ENCODE measurements around the gene VSIG10.
"Not testable (repeated sequence)": the region's sequence is repeated elsewhere in the genome, so short reads cannot be mapped to it uniquely, and the experiment has no call there.

Gene VSIG10

DNA sequence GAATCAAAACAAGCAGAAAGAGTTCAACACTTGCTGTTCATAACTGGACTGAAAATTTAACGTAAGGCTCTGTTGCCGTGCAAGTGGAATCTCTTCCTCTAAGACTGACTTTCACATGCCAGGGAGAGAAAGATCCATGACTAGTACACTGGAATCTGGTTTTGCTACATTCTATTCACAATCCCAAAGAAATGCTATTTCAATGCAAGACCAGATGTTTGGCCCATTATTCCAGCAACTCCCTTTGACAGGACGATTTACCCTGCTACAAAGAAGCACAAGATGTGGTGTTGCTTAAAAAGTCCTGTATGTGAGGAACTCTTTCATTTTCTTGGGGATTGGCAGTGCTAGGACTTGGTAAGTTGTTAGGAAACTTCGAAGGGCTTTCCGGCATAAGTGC, 69.9 kb downstream of the VSIG10 start:
- no peak for DNase-seq (ENCODE audit: low read depth, low spot score)

DNA sequence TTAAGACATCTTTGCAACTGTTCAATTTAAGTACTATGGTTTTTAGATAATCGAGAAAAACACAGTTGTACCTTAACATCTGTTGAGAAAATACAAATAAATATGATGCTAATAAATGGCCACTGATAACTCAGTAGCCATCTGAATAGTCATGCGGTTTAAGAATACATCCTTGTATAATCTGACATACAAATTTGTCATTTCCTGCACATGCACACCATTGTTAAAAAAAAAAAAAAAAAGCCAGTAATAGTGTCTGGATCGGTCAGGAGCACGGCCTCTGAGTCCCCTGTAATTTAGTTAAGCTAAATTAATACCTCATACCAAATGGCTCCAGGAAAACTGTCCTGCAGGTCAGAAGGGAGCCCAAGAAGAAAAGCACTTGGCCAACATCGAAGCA, 70.5 kb downstream of the VSIG10 start:
- Histone ChIP-seq H3K27ac (ENCODE audit: low read length) (no peak overlapping the region), H3K4me3 (ENCODE audit: low read length) (no peak overlapping the region), H3K4me1 (ENCODE audit: control insufficient read depth, insufficient read depth, low read length) (no peaks in the 10 kb centered on the region; the same call in 1 of the 2 replicates), H3K36me3 (ENCODE audit: control insufficient read depth, insufficient read depth, low read length) (peaks cover 31% of the 10 kb centered on the region), H3K27me3 (ENCODE audit: control insufficient read depth, insufficient read depth, low read length) (no peaks in the 10 kb centered on the region), H3K9me3 (ENCODE audit: control insufficient read depth, insufficient read depth, low read length) (no peaks in the 10 kb centered on the region)
- no CpG with 5 or more reads among the region's 5 CpGs for WGBS (ENCODE audit: insufficient coverage, insufficient read length)
- DNase-seq (ENCODE audit: low read depth, low spot score) = no peak

More for the DNA sequence above, 69.9 kb downstream of the VSIG10 start:
- no peak overlapping the region for H3K4me3 ChIP-seq (ENCODE audit: low read length)
- peaks cover 31% of the 10 kb centered on the region for H3K36me3 ChIP-seq (ENCODE audit: control insufficient read depth, insufficient read depth, low read length)
- H3K9me3 ChIP-seq (ENCODE audit: control insufficient read depth, insufficient read depth, low read length) = no peaks in the 10 kb centered on the region
- no CpG with 5 or more reads among the region's 5 CpGs for WGBS (ENCODE audit: insufficient coverage, insufficient read length)
- no peak overlapping the region for H3K27ac ChIP-seq (ENCODE audit: low read length)
- H3K27me3 ChIP-seq (ENCODE audit: control insufficient read depth, insufficient read depth, low read length) = no peaks in the 10 kb centered on the region
- no peaks in the 10 kb centered on the region; the same call in 1 of the 2 replicates for H3K4me1 ChIP-seq (ENCODE audit: control insufficient read depth, insufficient read depth, low read length)

DNA sequence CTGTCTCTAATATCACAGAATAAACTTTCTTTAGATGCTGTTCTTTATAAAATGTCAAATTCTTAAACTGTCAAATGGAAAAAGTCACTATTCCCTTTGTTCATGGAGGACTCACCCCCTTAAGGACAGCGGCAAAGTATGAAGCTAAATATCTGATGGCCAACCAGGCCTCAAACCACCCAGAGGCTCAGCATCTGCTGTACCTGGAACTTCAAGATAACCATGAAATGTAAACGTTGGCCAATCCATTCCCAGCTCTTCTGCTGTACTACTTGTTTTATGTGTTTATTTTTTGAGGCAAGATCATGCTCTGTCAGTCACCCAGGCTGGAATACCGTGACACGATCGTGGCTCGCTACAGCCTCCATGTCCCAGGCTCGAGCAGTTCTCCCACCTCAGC, 71.6 kb downstream of the VSIG10 start:
- H3K27me3 ChIP-seq (ENCODE audit: control insufficient read depth, insufficient read depth, low read length) = no peaks in the 10 kb centered on the region
- no peak for DNase-seq (ENCODE audit: low read depth, low spot score)
- H3K9me3 ChIP-seq (ENCODE audit: control insufficient read depth, insufficient read depth, low read length) = no peaks in the 10 kb centered on the region
- no peak overlapping the region for H3K27ac ChIP-seq (ENCODE audit: low read length)
- no CpG with 5 or more reads among the region's 7 CpGs for WGBS (ENCODE audit: insufficient coverage, insufficient read length)
- H3K36me3 ChIP-seq (ENCODE audit: control insufficient read depth, insufficient read depth, low read length) = peaks cover 27% of the 10 kb centered on the region
- no peaks in the 10 kb centered on the region; the same call in 1 of the 2 replicates for H3K4me1 ChIP-seq (ENCODE audit: control insufficient read depth, insufficient read depth, low read length)
- H3K4me3 ChIP-seq (ENCODE audit: low read length) = no peak overlapping the region

DNA sequence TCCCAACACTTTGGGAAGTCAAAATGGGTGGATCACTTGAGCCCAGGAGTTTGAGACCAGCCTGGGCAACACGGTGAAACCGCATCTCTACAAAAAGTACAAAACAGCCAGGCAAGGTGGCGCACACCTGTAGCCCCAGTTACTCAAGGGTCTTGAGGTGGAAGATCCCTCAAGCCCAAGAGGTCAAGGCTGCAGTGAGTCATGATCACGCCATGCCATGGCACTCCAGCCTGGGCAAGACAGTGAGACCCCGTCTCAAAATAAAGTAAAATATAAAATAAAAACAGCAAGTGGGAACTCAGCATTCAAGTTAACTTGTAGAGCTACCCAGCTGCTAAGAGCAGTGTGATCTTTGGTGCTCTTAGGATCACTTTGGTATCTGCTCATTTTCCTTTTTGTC, 74.6 kb downstream of the VSIG10 start:
- peaks cover 29% of the 10 kb centered on the region; the same call in 1 of the 2 replicates for H3K36me3 ChIP-seq (ENCODE audit: control insufficient read depth, insufficient read depth, low read length)
- H3K9me3 ChIP-seq (ENCODE audit: control insufficient read depth, insufficient read depth, low read length) = no peaks in the 10 kb centered on the region
- H3K27ac ChIP-seq (ENCODE audit: low read length) = no peak overlapping the region
- no peak for DNase-seq (ENCODE audit: low read depth, low spot score)
- H3K27me3 ChIP-seq (ENCODE audit: control insufficient read depth, insufficient read depth, low read length) = no peaks in the 10 kb centered on the region
- WGBS (ENCODE audit: insufficient coverage, insufficient read length) = no CpG with 5 or more reads among the region's 5 CpGs
- no peaks in the 10 kb centered on the region for H3K4me1 ChIP-seq (ENCODE audit: control insufficient read depth, insufficient read depth, low read length)
- H3K4me3 ChIP-seq (ENCODE audit: low read length) = no peak overlapping the region

DNA sequence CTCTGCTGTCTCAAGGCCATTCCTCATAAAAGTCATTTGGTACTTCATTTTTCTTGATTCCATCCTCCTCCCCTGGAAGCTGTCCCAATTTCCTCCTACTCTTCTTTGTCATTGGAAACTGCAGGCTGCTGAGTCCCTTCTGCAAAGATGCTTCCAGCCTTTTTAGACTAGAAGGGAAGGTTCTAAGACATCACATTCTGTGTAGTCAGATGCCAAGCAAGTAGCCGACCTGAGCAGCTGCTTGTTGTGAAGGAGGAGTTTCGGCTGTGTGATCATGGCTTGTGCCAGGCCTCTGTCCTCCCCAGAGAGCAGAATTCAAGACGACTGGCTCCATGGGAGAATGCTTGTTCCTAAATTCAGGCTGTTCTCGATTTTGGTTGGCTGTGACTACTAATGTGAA, 78.6 kb downstream of the VSIG10 start:
- no CpG with 5 or more reads among the region's 4 CpGs for WGBS (ENCODE audit: insufficient coverage, insufficient read length)
- no peak for DNase-seq (ENCODE audit: low read depth, low spot score)
- Histone ChIP-seq H3K27ac (ENCODE audit: low read length) (no peak overlapping the region), H3K27me3 (ENCODE audit: control insufficient read depth, insufficient read depth, low read length) (no peaks in the 10 kb centered on the region), H3K4me1 (ENCODE audit: control insufficient read depth, insufficient read depth, low read length) (no peaks in the 10 kb centered on the region), H3K36me3 (ENCODE audit: control insufficient read depth, insufficient read depth, low read length) (peaks cover 20% of the 10 kb centered on the region; the same call in 1 of the 2 replicates), H3K4me3 (ENCODE audit: low read length) (no peak overlapping the region), H3K9me3 (ENCODE audit: control insufficient read depth, insufficient read depth, low read length) (no peaks in the 10 kb centered on the region)

DNA sequence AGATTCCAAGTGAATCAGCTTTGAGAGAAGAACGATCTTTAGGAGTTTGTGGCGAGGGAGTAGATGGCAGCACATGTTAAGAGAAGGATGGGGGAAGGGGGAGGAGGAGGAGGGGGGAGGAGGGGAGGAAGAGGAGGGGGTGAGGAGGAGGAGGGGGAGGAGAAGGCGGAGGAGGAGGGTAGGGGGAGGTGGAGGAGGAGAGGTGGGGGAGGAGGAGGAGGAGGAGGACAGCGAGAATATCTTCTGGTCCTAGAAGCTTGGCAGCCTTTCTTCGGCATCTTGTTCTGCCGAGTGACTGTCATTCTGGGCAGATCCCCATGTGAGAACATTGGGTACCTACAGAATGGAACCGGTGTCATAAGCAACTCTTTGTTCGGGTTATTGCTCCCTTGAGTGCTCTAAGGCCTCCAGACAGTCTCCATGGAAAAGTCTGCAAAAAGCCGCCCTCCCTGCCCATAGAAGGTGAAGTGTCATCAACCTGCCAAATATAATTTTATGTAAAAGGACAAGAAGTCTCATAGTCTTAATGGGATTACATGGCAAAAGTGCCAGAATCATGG, 80.4 kb downstream of the VSIG10 start:
- Histone ChIP-seq H3K27ac (ENCODE audit: low read length) (no peak overlapping the region), H3K9me3 (ENCODE audit: control insufficient read depth, insufficient read depth, low read length) (no peaks in the 10 kb centered on the region), H3K4me1 (ENCODE audit: control insufficient read depth, insufficient read depth, low read length) (no peaks in the 10 kb centered on the region), H3K4me3 (ENCODE audit: low read length) (no peak overlapping the region), H3K27me3 (ENCODE audit: control insufficient read depth, insufficient read depth, low read length) (no peaks in the 10 kb centered on the region), H3K36me3 (ENCODE audit: control insufficient read depth, insufficient read depth, low read length) (peaks cover 27% of the 10 kb centered on the region; the same call in 1 of the 2 replicates)
- WGBS (ENCODE audit: insufficient coverage, insufficient read length) = no CpG with 5 or more reads among the region's 9 CpGs
- DNase-seq (ENCODE audit: low read depth, low spot score) = no peak

DNA sequence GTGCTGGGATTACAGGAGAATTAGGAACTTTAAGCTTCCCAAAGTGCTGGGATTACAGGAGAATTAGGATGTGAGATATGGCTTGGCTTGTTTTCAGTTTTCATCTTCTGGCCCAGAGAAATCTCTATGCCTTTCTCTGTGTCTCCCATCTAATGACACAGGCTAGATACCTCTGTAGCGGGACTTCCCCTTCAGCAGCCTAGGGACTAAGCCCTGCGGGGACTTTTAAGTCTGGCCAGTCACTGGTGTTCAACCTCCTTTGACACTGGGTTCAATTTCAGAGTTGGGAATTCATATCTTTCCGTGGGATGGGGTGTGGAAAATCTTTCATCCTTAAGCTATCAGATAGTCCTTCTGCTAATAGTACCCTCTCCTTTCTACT, 81.1 kb downstream of the VSIG10 start:
- Histone ChIP-seq H3K36me3 (ENCODE audit: control insufficient read depth, insufficient read depth, low read length) (peaks cover 27% of the 10 kb centered on the region; the same call in 1 of the 2 replicates), H3K27ac (ENCODE audit: low read length) (no peak overlapping the region), H3K9me3 (ENCODE audit: control insufficient read depth, insufficient read depth, low read length) (no peaks in the 10 kb centered on the region), H3K27me3 (ENCODE audit: control insufficient read depth, insufficient read depth, low read length) (no peaks in the 10 kb centered on the region), H3K4me3 (ENCODE audit: low read length) (no peak overlapping the region), H3K4me1 (ENCODE audit: control insufficient read depth, insufficient read depth, low read length) (no peaks in the 10 kb centered on the region)
- no peak for DNase-seq (ENCODE audit: low read depth, low spot score)
- no CpG with 5 or more reads among the region's 3 CpGs for WGBS (ENCODE audit: insufficient coverage, insufficient read length)

DNA sequence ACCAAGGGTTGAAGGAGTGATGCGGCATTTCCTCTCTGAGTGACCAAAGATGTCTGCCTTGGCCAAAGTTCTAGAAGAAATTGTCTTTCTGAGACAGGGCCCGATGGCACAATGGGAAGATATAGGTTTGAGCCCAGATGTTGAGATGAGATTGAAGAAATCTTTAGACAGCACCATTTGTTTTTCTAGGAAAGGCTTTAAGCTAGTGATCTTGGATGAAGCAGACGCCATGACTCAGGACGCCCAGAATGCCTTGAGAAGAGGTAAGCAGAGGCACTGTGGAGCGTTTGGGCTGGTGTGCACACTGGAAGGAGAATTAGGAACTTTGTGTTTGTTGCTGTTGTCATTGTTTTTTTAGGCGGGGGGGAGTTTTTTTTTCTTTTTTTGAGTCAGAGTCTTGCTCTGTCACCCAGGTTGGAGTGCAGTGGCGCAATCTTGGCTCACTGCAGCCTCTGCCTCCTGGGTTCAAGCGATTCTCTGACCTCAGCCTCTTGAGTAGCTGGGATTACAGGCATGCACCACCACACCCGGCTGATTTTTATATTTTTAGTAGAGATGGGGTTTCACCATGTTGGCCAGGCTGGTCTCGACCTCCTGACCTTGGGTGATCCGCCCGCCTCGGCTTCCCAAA, 81.6 kb downstream of the VSIG10 start:
- H3K4me3 ChIP-seq (ENCODE audit: low read length); H3K27ac ChIP-seq (ENCODE audit: low read length); DNase-seq (ENCODE audit: low read depth, low spot score); H3K4me1 ChIP-seq (ENCODE audit: control insufficient read depth, insufficient read depth, low read length); H3K9me3 ChIP-seq (ENCODE audit: control insufficient read depth, insufficient read depth, low read length); H3K27me3 ChIP-seq (ENCODE audit: control insufficient read depth, insufficient read depth, low read length): not testable (repeated sequence)
- WGBS (ENCODE audit: insufficient coverage, insufficient read length) = no CpG with 5 or more reads among the region's 13 CpGs
- peaks cover 27% of the 10 kb centered on the region; the same call in 1 of the 2 replicates for H3K36me3 ChIP-seq (ENCODE audit: control insufficient read depth, insufficient read depth, low read length)

DNA sequence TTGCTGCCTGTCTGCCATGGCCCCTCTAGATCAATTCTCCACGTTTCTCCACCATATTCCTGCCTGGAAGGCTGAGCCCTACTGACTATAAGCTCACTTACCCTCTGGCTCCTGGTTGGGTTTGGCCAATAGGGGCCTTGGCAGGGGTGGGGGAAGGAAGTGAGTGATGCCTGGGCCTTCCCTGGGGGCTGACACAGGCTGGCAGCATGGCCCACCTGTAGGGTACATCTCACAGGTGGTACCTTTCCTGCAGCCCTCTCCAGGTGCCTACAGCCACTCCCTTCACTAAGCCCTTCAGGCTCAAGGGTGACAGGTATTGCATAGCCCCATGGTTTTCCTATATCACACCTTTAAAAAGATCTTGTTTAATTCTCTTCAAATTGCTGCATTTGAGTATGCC, 83.8 kb downstream of the VSIG10 start:
- Histone ChIP-seq H3K9me3 (ENCODE audit: control insufficient read depth, insufficient read depth, low read length) (no peaks in the 10 kb centered on the region), H3K27ac (ENCODE audit: low read length) (no peak overlapping the region), H3K4me3 (ENCODE audit: low read length) (no peak overlapping the region), H3K36me3 (ENCODE audit: control insufficient read depth, insufficient read depth, low read length) (peaks cover 14% of the 10 kb centered on the region; the same call in 1 of the 2 replicates), H3K4me1 (ENCODE audit: control insufficient read depth, insufficient read depth, low read length) (no peaks in the 10 kb centered on the region), H3K27me3 (ENCODE audit: control insufficient read depth, insufficient read depth, low read length) (no peaks in the 10 kb centered on the region)
- DNase-seq (ENCODE audit: low read depth, low spot score) = no peak
- WGBS (ENCODE audit: insufficient coverage, insufficient read length) = no CpG with 5 or more reads among the region's 1 CpG

DNA sequence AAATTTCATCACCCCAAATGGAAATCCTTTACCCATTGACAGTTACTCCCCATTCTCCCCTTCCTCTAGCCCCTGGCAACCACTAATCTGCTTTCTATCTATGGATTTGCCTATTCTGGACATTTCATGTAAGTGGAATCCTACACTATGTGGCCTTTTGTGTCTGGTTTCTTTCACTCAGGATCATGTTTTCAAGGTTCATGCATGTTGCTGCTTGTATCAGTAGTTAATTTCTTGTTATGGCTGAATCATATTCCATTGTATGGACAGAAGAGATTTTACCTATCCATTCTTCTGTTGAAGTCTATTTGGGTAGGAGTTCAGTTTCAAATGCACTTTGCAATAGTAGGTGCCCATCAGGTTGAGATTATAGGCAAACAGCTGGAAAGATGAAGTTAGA, 85.9 kb downstream of the VSIG10 start:
- DNase-seq (ENCODE audit: low read depth, low spot score) = no peak
- peaks cover 10% of the 10 kb centered on the region; the same call in 1 of the 2 replicates for H3K36me3 ChIP-seq (ENCODE audit: control insufficient read depth, insufficient read depth, low read length)
- H3K27me3 ChIP-seq (ENCODE audit: control insufficient read depth, insufficient read depth, low read length) = no peaks in the 10 kb centered on the region
- H3K9me3 ChIP-seq (ENCODE audit: control insufficient read depth, insufficient read depth, low read length) = no peaks in the 10 kb centered on the region
- no peaks in the 10 kb centered on the region for H3K4me1 ChIP-seq (ENCODE audit: control insufficient read depth, insufficient read depth, low read length)
- H3K4me3 ChIP-seq (ENCODE audit: low read length) = no peak overlapping the region
- no peak overlapping the region for H3K27ac ChIP-seq (ENCODE audit: low read length)

All from iPS DF 6.9 (cell line).